ENCODE measurements around the gene MPDU1. TPM values are rescaled to one million over a fixed set of nuclear protein-coding genes. Genes with fewer than 3 reads are reported as not detected.

The MPDU1 gene
- total RNA-seq, 2 experiments from 2014 or later, result 50.9 to 51.4 TPM

DNA sequence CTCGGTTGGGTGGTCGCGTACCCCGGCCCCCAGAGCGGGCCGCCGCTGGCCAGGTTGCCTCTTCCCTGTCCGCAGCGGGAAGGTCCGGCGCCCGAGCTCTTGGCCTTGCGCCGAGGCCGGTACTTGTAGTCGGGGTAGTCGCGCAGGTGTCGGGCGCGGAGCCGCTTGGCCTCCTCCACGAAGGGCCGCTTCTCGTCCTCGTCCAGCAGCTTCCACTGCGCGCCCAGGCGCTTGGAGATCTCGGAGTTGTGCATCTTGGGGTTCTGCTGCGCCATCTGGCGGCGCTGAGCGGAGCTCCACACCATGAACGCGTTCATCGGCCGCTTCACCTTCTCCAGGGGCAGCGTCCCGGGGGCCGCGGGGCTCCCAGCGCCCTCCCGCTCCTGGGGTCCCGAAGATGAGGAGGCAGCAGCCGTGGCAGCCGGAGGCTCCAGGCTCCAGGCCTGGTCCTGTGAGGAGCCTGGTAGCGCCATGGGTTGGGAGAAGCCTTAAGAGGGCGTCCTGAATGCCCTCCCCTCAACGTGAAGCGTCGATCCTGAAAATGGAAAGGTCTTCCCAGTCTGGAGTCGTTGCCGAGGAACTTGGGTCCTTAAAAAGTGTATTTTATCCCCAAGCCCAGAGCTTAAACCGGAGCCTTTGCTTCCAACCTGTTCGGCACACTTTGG lies 5.7 kb downstream of the MPDU1 start:
- ATAC-seq (peak; percentile 81), DNase-seq (peak; percentile 79)
- H3K4me1 Mint-ChIP-seq (ENCODE audit: low read depth), result peaks cover 15% of the 10 kb centered on the region
- no peaks in the 10 kb centered on the region for H3K27me3 Mint-ChIP-seq
- H3K9me3 Mint-ChIP-seq, result no peaks in the 10 kb centered on the region
- no peak overlapping the region for H3K4me3 Mint-ChIP-seq
- H3K36me3 Mint-ChIP-seq (ENCODE audit: low read depth), result peaks cover 56% of the 10 kb centered on the region
- TF ChIP-seq, protein P1, sequence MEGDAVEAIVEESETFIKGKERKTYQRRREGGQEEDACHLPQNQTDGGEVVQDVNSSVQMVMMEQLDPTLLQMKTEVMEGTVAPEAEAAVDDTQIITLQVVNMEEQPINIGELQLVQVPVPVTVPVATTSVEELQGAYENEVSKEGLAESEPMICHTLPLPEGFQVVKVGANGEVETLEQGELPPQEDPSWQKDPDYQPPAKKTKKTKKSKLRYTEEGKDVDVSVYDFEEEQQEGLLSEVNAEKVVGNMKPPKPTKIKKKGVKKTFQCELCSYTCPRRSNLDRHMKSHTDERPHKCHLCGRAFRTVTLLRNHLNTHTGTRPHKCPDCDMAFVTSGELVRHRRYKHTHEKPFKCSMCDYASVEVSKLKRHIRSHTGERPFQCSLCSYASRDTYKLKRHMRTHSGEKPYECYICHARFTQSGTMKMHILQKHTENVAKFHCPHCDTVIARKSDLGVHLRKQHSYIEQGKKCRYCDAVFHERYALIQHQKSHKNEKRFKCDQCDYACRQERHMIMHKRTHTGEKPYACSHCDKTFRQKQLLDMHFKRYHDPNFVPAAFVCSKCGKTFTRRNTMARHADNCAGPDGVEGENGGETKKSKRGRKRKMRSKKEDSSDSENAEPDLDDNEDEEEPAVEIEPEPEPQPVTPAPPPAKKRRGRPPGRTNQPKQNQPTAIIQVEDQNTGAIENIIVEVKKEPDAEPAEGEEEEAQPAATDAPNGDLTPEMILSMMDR (IDR thresholded peaks at IDR 0.05), result peak; percentile 82
- H3K27ac Mint-ChIP-seq, result no peak overlapping the region
- CTCF ChIA-PET, result interaction anchor here (0.8 to 3.3 kb wide), 29 partner anchors 8 to 324 kb away, joined by 3 to 20 read pairs (median 4); partner anchors contain the start of genes ACAP1, CD68, FXR2 and TMEM95
- POLR2A ChIA-PET, result interaction anchor here (0.5 to 12.5 kb wide), 10 partner anchors 12 to 153 kb away, joined by 3 to 195 read pairs (median 4); partner anchors contain the start of genes CD68, CHRNB1, SENP3 and TNFSF13
- intact Hi-C loops (cut with micrococcal nuclease), result no loop called here

DNA sequence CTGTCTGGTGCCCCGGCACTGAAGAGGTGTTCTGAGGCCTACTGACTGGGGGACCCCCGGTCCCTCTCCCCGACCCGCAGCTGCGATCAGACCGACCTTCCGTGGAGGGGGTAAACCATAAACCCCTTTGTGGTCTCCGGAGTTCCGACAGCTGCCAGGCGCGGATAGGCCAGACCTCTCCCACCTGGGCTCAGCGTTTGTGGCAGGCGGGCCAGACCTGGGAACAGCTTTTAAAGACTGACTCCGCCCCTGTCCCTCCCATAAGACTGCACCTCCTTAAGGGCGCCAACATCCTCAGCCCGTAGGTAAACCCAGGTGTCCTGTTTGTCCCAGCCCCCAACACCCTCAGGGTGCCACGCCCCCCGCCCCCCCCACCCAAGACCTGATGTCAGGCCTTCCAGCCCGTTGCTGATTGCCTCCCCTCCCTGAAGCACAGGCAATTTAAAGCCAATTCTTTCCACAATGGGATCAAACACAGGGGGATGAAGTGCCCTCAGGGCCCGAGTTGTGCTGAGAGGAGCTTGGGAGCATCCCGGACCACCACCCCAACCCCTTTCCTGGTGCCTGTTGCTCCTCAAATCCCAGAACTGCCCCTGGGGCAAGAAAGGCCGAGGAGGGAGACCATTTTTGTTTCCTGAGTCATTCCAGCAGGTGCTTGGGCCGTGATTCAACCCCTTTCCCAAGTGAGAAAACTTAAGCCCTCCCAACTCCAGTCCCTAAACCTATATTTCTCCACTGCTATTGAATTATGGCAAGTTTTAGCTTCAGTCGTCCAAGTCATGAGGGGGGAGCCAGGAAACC lies 6.4 kb downstream of the MPDU1 start, which contains the start of gene SOX15:
TSS of gene SOX15 (minus strand) at position 204 of the 801 bp plus-strand sequence. CDS start 418 bp downstream, outside the sequence.
- Mint-ChIP-seq H3K4me1 (ENCODE audit: low read depth) (peaks cover 12% of the 10 kb centered on the region), H3K36me3 (ENCODE audit: low read depth) (peaks cover 54% of the 10 kb centered on the region), H3K9me3 (no peaks in the 10 kb centered on the region), H3K4me3 (no peak within 1 kb of the TSS), H3K27ac (no peak within 1 kb of the TSS), H3K27me3 (no peaks in the 10 kb centered on the region)
- CTCF ChIA-PET, result interaction anchor here (1.0 to 3.3 kb wide), 26 partner anchors 9 to 325 kb away, joined by 3 to 20 read pairs (median 4); partner anchors contain the start of genes ACAP1, CD68, FXR2 and TMEM95
- POLR2A ChIA-PET, result interaction anchor here (0.8 to 12.5 kb wide), 9 partner anchors 11 to 154 kb away, joined by 3 to 195 read pairs (median 5); partner anchors contain the start of genes CD68, CHRNB1, SENP3 and TNFSF13
- DNase-seq (no peak), ATAC-seq (peak; percentile 14)
- intact Hi-C loops (cut with micrococcal nuclease), result no loop called here
- TF ChIP-seq, protein P1 (IDR thresholded peaks at IDR 0.05), result no peak

DNA sequence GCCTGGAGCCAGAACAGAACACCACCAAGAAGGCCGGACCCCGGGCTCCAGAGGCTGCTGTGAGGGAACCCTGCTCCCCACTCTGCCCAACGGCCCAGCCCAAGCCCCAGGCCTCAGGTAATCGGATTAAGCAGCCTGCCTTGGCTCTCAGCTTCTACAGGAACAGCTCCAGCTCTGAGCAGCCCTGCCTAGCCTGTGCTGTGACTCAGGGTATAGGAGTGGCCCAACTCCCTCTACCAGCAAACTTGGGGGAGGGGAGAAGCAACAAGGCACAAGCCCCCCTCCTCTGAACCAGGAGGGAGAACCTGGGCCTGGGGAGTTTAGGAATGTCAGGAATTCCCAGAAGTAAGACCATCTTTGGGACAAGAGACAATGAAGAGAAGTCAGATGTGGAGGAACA lies 7.1 kb downstream of the MPDU1 start:
- POLR2A ChIA-PET, result interaction anchor here (1.4 to 12.5 kb wide), 4 partner anchors 11 to 96 kb away, joined by 4 to 195 read pairs (median 6); partner anchors contain the start of genes CD68 and TP53
- no peaks in the 10 kb centered on the region for H3K27me3 Mint-ChIP-seq
- TF ChIP-seq, protein P1 (IDR thresholded peaks at IDR 0.05), result no peak
- H3K4me3 Mint-ChIP-seq, result no peak overlapping the region
- H3K36me3 Mint-ChIP-seq (ENCODE audit: low read depth), result peaks cover 56% of the 10 kb centered on the region
- intact Hi-C loops (cut with micrococcal nuclease), result no loop called here
- DNase-seq, result no peak
- CTCF ChIA-PET, result interaction anchor here (1.5 to 2.8 kb wide), 5 partner anchors 18 to 254 kb away, joined by 3 to 15 read pairs (median 12); partner anchors contain the start of genes ACAP1 and TMEM95
- no peak overlapping the region for H3K27ac Mint-ChIP-seq
- no peaks in the 10 kb centered on the region for H3K9me3 Mint-ChIP-seq
- H3K4me1 Mint-ChIP-seq (ENCODE audit: low read depth), result peaks cover 7% of the 10 kb centered on the region
- no peak for ATAC-seq

DNA sequence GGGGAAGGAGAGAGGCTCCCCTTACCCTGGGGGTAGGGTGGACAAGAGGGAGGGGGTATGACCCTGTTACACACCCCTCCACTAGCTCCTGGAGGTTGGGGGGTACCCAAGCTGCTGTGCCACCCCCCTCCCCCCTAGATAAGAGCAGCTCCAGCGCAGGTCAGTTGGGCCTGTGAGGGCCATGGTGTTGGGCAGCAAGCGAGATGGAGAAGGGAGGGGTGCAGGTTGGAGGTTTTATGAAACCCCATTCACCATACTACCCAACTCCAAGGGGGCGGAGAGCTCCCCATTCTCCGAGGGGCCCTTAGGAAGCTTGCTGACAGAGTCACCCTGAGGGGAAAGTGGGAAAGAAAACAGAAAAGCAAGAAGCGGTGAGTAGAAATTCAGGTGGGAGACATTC lies 7.9 kb downstream of the MPDU1 start:
- peaks cover 3% of the 10 kb centered on the region for H3K4me1 Mint-ChIP-seq (ENCODE audit: low read depth)
- H3K9me3 Mint-ChIP-seq, result no peaks in the 10 kb centered on the region
- H3K4me3 Mint-ChIP-seq, result no peak overlapping the region
- POLR2A ChIA-PET, result interaction anchor here (0.8 kb wide), 2 partner anchors 11 to 12 kb away, joined by 3 read pairs; partner anchors contain the start of gene CD68
- intact Hi-C loops (cut with micrococcal nuclease), result no loop called here
- peaks cover 57% of the 10 kb centered on the region for H3K36me3 Mint-ChIP-seq (ENCODE audit: low read depth)
- CTCF ChIA-PET, result interaction anchor here (0.8 to 1.1 kb wide), 2 partner anchors 77 to 82 kb away, joined by 3 to 5 read pairs; no protein-coding TSS in a partner anchor
- ATAC-seq, result no peak
- DNase-seq, result no peak
- H3K27me3 Mint-ChIP-seq, result no peaks in the 10 kb centered on the region
- H3K27ac Mint-ChIP-seq, result no peak overlapping the region
- TF ChIP-seq, protein P1 (IDR thresholded peaks at IDR 0.05), result no peak

All from activated CD8-positive, alpha-beta T cell treated with anti-CD3 and anti-CD28 coated beads for 36 hours (primary cell).